Spleen (tissue), 7 donors: ENCODE data around the gene OR4M2.
"Not testable (repeated sequence)": the region's sequence is repeated elsewhere in the genome, so short reads cannot be mapped to it uniquely, and the experiment has no call there.

Source experiments
- POLR2A ChIP-seq, 3 donors: fragments of 450-650 bp; IDR thresholded peaks; one replicate each; pipeline ENCODE4 v1.5.1; 2017; ENCODE audit warnings: antibody characterized with exemption in 3 of 3, mild to moderate bottlenecking in 1 of 3
- POLR2AphosphoS5 ChIP-seq, 3 donors: sonication (generic); formaldehyde crosslinking; IDR thresholded peaks; one replicate each; pipeline ENCODE4 v1.5.1; 2017; ENCODE audit warnings: antibody characterized with exemption in 3 of 3
- TF ChIP-seq, protein P1 (sequence below), 11 experiments: fragments of 200-600 bp in 7 of 11; fragments of 450-650 bp in 4 of 11; sonication (generic) in 4 of 11; IDR thresholded peaks in 8 of 11; conservative IDR thresholded peaks in 3 of 11; 1 replicate in 7 of 11; 2 replicates in 4 of 11; pipeline versions ENCODE4 v1.4.0 to v1.8.0; 2016 to 2021; ENCODE audit warnings: antibody characterized with exemption in 11 of 11, inconsistent platforms in 4 of 11, mild to moderate bottlenecking in 1 of 11
- donor health status: DM: no; HTN: no; CAD: no; lungs with moderate emphysema.
- donor health status: DM: no; HTN: no; CAD: no.
- donor health status: DM: no; HTN: no; CAD: no.

DNA sequence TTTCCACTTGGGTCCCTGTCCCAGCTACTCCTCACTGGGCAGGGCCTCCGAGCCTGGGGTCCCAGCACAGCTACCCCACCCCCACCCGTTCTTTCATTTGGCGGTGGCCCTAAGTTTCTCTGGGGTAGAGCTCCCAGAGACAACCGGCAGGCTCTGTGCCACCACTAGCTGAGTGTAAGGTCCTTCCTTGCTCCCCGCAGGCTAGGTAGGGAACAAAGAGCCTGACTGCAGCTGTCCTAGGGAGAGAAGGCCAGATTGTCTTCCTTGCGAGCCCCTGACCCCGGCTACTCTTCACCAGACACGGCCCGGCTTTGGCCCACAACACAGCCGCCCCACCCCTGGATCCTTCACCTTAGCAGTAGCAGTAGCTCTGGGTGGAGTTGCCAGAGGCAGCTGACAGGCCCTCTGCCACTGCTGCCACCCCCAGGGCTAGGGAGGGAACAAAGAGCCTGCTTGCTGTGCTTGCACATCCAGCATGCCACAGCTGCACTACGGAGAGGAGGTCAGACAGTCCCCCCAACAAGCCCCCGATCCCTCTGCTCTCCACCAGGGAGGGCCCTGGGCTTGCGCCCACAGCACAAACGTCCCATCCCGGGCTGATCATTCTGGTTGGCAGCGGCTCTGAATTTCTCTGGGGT lies 18.4 kb downstream of the OR4M2 start:
- not testable (repeated sequence) for TF ChIP-seq POLR2A, POLR2AphosphoS5 (IDR thresholded peaks at IDR 0.05)
- TF ChIP-seq, protein P1, sequence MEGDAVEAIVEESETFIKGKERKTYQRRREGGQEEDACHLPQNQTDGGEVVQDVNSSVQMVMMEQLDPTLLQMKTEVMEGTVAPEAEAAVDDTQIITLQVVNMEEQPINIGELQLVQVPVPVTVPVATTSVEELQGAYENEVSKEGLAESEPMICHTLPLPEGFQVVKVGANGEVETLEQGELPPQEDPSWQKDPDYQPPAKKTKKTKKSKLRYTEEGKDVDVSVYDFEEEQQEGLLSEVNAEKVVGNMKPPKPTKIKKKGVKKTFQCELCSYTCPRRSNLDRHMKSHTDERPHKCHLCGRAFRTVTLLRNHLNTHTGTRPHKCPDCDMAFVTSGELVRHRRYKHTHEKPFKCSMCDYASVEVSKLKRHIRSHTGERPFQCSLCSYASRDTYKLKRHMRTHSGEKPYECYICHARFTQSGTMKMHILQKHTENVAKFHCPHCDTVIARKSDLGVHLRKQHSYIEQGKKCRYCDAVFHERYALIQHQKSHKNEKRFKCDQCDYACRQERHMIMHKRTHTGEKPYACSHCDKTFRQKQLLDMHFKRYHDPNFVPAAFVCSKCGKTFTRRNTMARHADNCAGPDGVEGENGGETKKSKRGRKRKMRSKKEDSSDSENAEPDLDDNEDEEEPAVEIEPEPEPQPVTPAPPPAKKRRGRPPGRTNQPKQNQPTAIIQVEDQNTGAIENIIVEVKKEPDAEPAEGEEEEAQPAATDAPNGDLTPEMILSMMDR (IDR thresholded peaks at IDR 0.05 in 8 of 11, conservative IDR thresholded peaks at IDR 0.05 in 3 of 11) = not testable (repeated sequence)
